ENCODE results near the gene TREH. TPM values are rescaled to one million over a fixed set of nuclear protein-coding genes. Genes with fewer than 3 reads are reported as not detected.
A peak's percentile ranks its signal among the peaks of the same experiment; 100 is the strongest.
"Not testable (repeated sequence)": the region's sequence is repeated elsewhere in the genome, so short reads cannot be mapped to it uniquely, and the experiment has no call there.

The TREH gene
- total RNA-seq, 1 experiment from 2014 or later, result not detected

GRCh38 chr11:118688851-118689502 is 9.5 kb upstream of the TREH start:
- H3K36me3 ChIP-seq (replicated peaks; ENCODE audit: control insufficient read depth, insufficient read depth, low read length), result no peaks in the 10 kb centered on the region
- no peak for DNase-seq
- no peaks in the 10 kb centered on the region for H3K27me3 ChIP-seq (ENCODE audit: control insufficient read depth, insufficient read depth, low read length)
- no peak overlapping the region; the same call in 1 of the 2 replicates for H3K4me3 ChIP-seq (ENCODE audit: insufficient read depth, low read depth, low read length)

GRCh38 chr11:118688339-118688738 is 8.9 kb upstream of the TREH start:
- H3K27me3 ChIP-seq (ENCODE audit: control insufficient read depth, insufficient read depth, low read length); DNase-seq; H3K4me3 ChIP-seq (ENCODE audit: insufficient read depth, low read depth, low read length); H3K36me3 ChIP-seq (replicated peaks; ENCODE audit: control insufficient read depth, insufficient read depth, low read length): not testable (repeated sequence)

- DNase-seq, result no peak
- Histone ChIP-seq H3K27me3 (ENCODE audit: control insufficient read depth, insufficient read depth, low read length) (no peaks in the 10 kb centered on the region), H3K36me3 (replicated peaks; ENCODE audit: control insufficient read depth, insufficient read depth, low read length) (no peaks in the 10 kb centered on the region), H3K4me3 (ENCODE audit: insufficient read depth, low read depth, low read length) (no peak overlapping the region)
Observed at GRCh38 chr11:118687906-118688305, 8.5 kb upstream of the TREH start.

- H3K4me3 ChIP-seq (ENCODE audit: insufficient read depth, low read depth, low read length), result no peak overlapping the region
- no peaks in the 10 kb centered on the region for H3K27me3 ChIP-seq (ENCODE audit: control insufficient read depth, insufficient read depth, low read length)
- H3K36me3 ChIP-seq (replicated peaks; ENCODE audit: control insufficient read depth, insufficient read depth, low read length), result no peaks in the 10 kb centered on the region
- DNase-seq, result no peak
Observed at GRCh38 chr11:118684187-118684586, 4.7 kb upstream of the TREH start.

GRCh38 chr11:118682939-118683338 is 3.5 kb upstream of the TREH start:
- not testable (repeated sequence) for DNase-seq; H3K27me3 ChIP-seq (ENCODE audit: control insufficient read depth, insufficient read depth, low read length); H3K4me3 ChIP-seq (ENCODE audit: insufficient read depth, low read depth, low read length); H3K36me3 ChIP-seq (replicated peaks; ENCODE audit: control insufficient read depth, insufficient read depth, low read length)

DNA sequence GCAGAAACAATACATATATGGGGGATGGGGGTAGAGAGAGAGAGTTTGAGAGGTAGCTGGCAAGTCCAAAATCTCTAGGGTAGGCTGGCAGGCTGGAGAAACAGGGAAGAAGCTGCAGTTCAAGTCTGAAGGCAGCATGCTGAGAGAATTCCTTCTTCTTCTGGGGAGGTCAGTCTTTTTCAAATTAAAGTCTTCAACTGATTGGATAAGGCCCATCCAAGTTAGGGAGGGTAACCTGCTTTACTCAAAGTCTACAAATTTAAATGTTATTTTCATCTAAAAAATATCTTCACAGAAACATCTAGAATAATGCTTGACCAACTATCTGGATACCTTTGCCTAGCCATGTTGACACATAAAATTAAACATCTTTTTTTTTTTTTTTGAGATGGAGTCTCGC is 2.9 kb upstream of the TREH start:
- DNase-seq, result no peak
- H3K4me3 ChIP-seq (ENCODE audit: insufficient read depth, low read depth, low read length), result no peak overlapping the region
- no peaks in the 10 kb centered on the region for H3K36me3 ChIP-seq (replicated peaks; ENCODE audit: control insufficient read depth, insufficient read depth, low read length)
- H3K27me3 ChIP-seq (ENCODE audit: control insufficient read depth, insufficient read depth, low read length), result no peaks in the 10 kb centered on the region

GRCh38 chr11:118678908-118679307 is 542 bp downstream of the TREH start:
- not testable (repeated sequence) for H3K27me3 ChIP-seq (ENCODE audit: control insufficient read depth, insufficient read depth, low read length); H3K36me3 ChIP-seq (replicated peaks; ENCODE audit: control insufficient read depth, insufficient read depth, low read length); H3K4me3 ChIP-seq (ENCODE audit: insufficient read depth, low read depth, low read length)
- peak; percentile 76 for DNase-seq

GRCh38 chr11:118677977-118678376 is 1.5 kb downstream of the TREH start:
- no peak for DNase-seq
- no peaks in the 10 kb centered on the region for H3K27me3 ChIP-seq (ENCODE audit: control insufficient read depth, insufficient read depth, low read length)
- no peak overlapping the region for H3K4me3 ChIP-seq (ENCODE audit: insufficient read depth, low read depth, low read length)
- H3K36me3 ChIP-seq (replicated peaks; ENCODE audit: control insufficient read depth, insufficient read depth, low read length), result no peaks in the 10 kb centered on the region

- no peak for DNase-seq
- Histone ChIP-seq H3K4me3 (ENCODE audit: insufficient read depth, low read depth, low read length) (no peak overlapping the region), H3K36me3 (replicated peaks; ENCODE audit: control insufficient read depth, insufficient read depth, low read length) (no peaks in the 10 kb centered on the region), H3K27me3 (ENCODE audit: control insufficient read depth, insufficient read depth, low read length) (no peaks in the 10 kb centered on the region)
Observed at GRCh38 chr11:118674082-118674435, 5.4 kb downstream of the TREH start.

GRCh38 chr11:118673361-118674081 is 5.9 kb downstream of the TREH start:
- no peaks in the 10 kb centered on the region for H3K27me3 ChIP-seq (ENCODE audit: control insufficient read depth, insufficient read depth, low read length)
- no peak overlapping the region for H3K4me3 ChIP-seq (ENCODE audit: insufficient read depth, low read depth, low read length)
- no peaks in the 10 kb centered on the region for H3K36me3 ChIP-seq (replicated peaks; ENCODE audit: control insufficient read depth, insufficient read depth, low read length)
- no peak for DNase-seq

GRCh38 chr11:118672846-118673245 is 6.6 kb downstream of the TREH start:
- no peaks in the 10 kb centered on the region for H3K36me3 ChIP-seq (replicated peaks; ENCODE audit: control insufficient read depth, insufficient read depth, low read length)
- DNase-seq, result peak; percentile 55
- no peak overlapping the region for H3K4me3 ChIP-seq (ENCODE audit: insufficient read depth, low read depth, low read length)
- no peaks in the 10 kb centered on the region for H3K27me3 ChIP-seq (ENCODE audit: control insufficient read depth, insufficient read depth, low read length)

DNA sequence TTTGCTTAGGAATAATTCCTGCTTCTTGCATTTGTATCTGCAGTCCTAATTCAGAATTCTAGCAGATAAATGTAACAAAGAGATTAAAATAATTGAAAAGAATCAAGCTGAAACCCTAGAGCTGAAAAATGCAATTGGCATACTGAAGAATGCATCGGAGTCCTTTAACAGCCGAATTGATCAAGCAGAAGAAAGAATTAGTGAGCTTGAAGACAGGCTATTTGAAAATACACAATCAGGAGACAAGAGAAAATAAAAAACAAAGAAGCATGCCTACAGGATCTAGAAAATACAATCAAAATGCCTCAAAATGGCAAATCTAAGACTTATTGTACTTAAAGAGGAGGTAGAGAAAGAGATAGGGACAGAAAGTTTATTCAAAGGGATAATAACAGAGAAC is 8.2 kb downstream of the TREH start:
- Histone ChIP-seq H3K4me3 (ENCODE audit: insufficient read depth, low read depth, low read length) (no peak overlapping the region), H3K36me3 (replicated peaks; ENCODE audit: control insufficient read depth, insufficient read depth, low read length) (no peaks in the 10 kb centered on the region), H3K27me3 (ENCODE audit: control insufficient read depth, insufficient read depth, low read length) (no peaks in the 10 kb centered on the region)
- no peak for DNase-seq

- Histone ChIP-seq H3K27me3 (ENCODE audit: control insufficient read depth, insufficient read depth, low read length) (no peaks in the 10 kb centered on the region), H3K4me3 (ENCODE audit: insufficient read depth, low read depth, low read length) (no peak overlapping the region), H3K36me3 (replicated peaks; ENCODE audit: control insufficient read depth, insufficient read depth, low read length) (no peaks in the 10 kb centered on the region)
- DNase-seq, result no peak
Observed at GRCh38 chr11:118670063-118670462, 9.4 kb downstream of the TREH start.

DNA sequence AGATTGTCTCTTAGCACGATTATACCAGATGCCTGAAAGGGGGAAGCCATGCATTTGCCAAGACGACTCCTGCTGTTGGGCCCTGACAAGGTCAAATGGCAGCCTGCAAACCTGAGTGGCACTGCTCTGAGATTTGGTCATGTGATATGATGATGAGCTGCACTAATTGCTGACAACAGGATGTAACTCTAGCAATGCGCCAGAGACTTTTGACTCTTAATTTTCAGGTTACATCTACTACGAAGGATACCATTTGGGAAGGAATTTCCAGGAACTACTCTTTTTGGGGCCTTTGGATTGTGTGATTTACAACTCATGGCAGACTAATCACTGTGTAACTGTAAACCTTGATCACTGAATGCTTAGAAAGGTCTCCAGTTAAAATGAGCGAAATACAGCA is 13.1 kb downstream of the TREH start:
- DNase-seq, result peak; percentile 14
- H3K4me3 ChIP-seq (ENCODE audit: insufficient read depth, low read depth, low read length), result no peak overlapping the region
- H3K27me3 ChIP-seq (ENCODE audit: control insufficient read depth, insufficient read depth, low read length), result no peaks in the 10 kb centered on the region
- no peaks in the 10 kb centered on the region for H3K36me3 ChIP-seq (replicated peaks; ENCODE audit: control insufficient read depth, insufficient read depth, low read length)

DNA sequence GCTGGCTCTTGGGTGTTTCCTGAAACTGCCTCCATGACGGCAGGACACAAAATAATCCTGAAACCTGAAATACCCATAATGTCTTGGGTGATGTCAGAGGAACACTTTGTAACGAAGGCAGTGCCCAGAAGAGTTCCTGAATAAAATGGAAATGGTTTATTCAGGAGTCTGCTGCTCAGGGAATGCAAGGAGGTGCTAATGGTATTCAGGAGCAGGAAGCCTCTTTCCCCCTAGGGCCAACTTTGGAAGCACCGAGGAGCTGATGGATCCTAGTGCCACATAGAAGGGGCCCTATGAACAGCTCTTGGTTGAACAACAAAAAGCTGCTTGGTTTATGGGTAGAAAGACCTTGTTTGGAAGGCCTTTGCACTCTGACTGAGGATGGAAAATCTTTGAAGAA is 15.5 kb downstream of the TREH start:
- Histone ChIP-seq H3K36me3 (replicated peaks; ENCODE audit: control insufficient read depth, insufficient read depth, low read length) (no peaks in the 10 kb centered on the region), H3K4me3 (ENCODE audit: insufficient read depth, low read depth, low read length) (no peak overlapping the region), H3K27me3 (ENCODE audit: control insufficient read depth, insufficient read depth, low read length) (no peaks in the 10 kb centered on the region)
- DNase-seq, result peak; percentile 56
